Fibroblast of villous mesenchyme (primary cell): ENCODE measurements around the gene EML5. TPM values are rescaled to one million over a fixed set of nuclear protein-coding genes. Genes with fewer than 3 reads are reported as not detected.
A peak's percentile ranks its signal among the peaks of the same experiment; 100 is the strongest.

Source experiments
- DNase-seq: peaks from one replicate; pipeline ENCODE4 v3.0.0-alpha.2; 2010; ENCODE audit warnings: low read depth
- H3K4me3 ChIP-seq: 2 replicates; pipeline ENCODE4 v1.5.1; 2011; ENCODE audit warnings: low read depth, mild to moderate bottlenecking, low read length
- CTCF ChIP-seq: IDR thresholded peaks from 2 replicates; pipeline ENCODE4 v1.5.1; 2012; ENCODE audit warnings: low read depth, mild to moderate bottlenecking, low read length; ENCODE audit not compliant: insufficient read depth
- total RNA-seq: library from RNA; depleted of rRNA; stranded (reverse); fragments of >200 nt; gene quantifications from 2 replicates; pipeline ENCODE4 v1.2.3, GENCODE V29; 2012

Gene EML5
- total RNA-seq, 1 donor, result 0.86 TPM

GRCh38 chr14:88770736-88771135 lies 22.0 kb downstream of the EML5 start:
- no peak for DNase-seq
- TF ChIP-seq CTCF, result no peak
- H3K4me3 ChIP-seq, result no peak overlapping the region

- H3K4me3 ChIP-seq, result no peak overlapping the region
- TF ChIP-seq CTCF, result no peak
- DNase-seq, result no peak
Observed at GRCh38 chr14:88765130-88765529, 27.6 kb downstream of the EML5 start.

- TF ChIP-seq CTCF, result no peak
- no peak for DNase-seq
- H3K4me3 ChIP-seq, result no peak overlapping the region
Observed at GRCh38 chr14:88753873-88754272, 38.9 kb downstream of the EML5 start.

- TF ChIP-seq CTCF, result no peak
- DNase-seq, result no peak
- H3K4me3 ChIP-seq, result no peak overlapping the region
Observed at GRCh38 chr14:88750945-88751344, 41.8 kb downstream of the EML5 start.

- no peak for TF ChIP-seq CTCF
- DNase-seq, result no peak
- H3K4me3 ChIP-seq, result no peak overlapping the region
Observed at GRCh38 chr14:88750413-88750812, 42.3 kb downstream of the EML5 start.

- DNase-seq, result peak; percentile 11
- TF ChIP-seq CTCF, result no peak
Observed at GRCh38 chr14:88749139-88749538, 43.6 kb downstream of the EML5 start.

GRCh38 chr14:88748288-88748687 lies 44.5 kb downstream of the EML5 start:
- no peak overlapping the region for H3K4me3 ChIP-seq
- no peak for TF ChIP-seq CTCF
- DNase-seq, result no peak

More at GRCh38 chr14:88749139-88749538, 43.6 kb downstream of the EML5 start:
- no peak overlapping the region for H3K4me3 ChIP-seq
